Activated CD4-positive, alpha-beta T cell treated with anti-CD3 and anti-CD28 coated beads, Interleukin-2, Interleukin-4, amounts not matched to agents 100 ng/mL and 50 ng/mL, durations not matched to agents 16 hours and 8 hours (primary cell): ENCODE measurements around the gene OR2K2.
A peak's percentile ranks its signal among the peaks of the same experiment; 100 is the strongest.
"Not testable (repeated sequence)": the region's sequence is repeated elsewhere in the genome, so short reads cannot be mapped to it uniquely, and the experiment has no call there.

Source experiments
- DNase-seq: peaks from one replicate; pipeline ENCODE4 v3.0.0-alpha.2; 2020; ENCODE audit warnings: low spot score

OR2K2 gene, protein sequence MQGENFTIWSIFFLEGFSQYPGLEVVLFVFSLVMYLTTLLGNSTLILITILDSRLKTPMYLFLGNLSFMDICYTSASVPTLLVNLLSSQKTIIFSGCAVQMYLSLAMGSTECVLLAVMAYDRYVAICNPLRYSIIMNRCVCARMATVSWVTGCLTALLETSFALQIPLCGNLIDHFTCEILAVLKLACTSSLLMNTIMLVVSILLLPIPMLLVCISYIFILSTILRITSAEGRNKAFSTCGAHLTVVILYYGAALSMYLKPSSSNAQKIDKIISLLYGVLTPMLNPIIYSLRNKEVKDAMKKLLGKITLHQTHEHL

DNA sequence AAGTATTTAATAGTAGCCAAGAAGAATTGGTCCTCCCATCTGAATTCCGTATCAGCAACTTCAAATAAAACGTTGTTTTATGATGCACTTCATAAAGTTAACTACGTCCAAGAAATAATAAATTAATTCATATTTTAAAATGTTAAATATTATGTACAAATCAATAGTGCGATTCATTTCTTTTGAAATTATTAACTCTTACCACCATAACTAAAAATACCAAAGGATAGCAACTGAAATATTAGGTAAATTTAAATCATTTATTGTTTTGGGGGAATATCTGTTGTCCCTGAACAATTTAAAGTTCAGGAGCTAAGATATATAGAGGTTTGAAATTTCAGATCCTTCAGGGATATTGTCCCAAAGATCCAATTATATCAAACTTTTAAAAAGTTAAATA, at the start of gene OR2K2:
Gene OR2K2, minus strand, starts transcription at position 101 of the 400 bp plus-strand sequence. CDS start 1,791 bp downstream, outside the sequence.
- no peak for DNase-seq

DNA sequence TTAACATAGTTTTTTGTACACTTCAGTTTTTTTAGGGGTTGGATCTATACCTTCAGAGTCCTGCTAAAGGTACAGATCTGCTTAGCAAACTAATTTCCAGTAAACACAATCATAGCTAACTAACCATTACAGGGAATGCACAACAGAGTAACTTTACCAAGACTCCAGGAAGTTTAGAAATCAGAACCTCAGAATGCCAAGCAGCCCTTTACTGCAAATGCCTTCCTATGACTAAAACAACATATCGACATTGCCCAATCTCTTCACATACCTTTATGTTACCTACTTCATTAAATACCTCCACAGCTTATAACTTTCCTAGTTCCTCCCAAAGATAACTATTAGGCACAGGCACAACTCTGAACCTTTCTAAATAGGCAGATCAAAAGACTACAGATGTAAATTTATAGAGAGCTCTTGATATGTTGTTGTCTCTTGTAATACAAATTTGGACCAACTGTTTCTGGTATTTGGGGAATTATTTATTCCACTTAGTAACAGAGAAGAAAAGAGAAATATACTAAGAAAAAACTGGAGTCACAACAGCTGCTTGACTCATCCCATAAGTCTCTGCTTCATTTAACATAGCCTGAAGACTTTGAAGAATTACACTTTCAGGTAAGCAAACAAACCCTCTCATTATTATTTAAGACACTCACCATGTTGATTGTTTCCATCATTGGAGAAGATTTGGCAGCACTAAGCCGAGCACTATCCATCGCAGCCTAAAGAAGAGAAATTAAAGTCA, 46.0 kb upstream of the OR2K2 start:
- no peak for DNase-seq

DNA sequence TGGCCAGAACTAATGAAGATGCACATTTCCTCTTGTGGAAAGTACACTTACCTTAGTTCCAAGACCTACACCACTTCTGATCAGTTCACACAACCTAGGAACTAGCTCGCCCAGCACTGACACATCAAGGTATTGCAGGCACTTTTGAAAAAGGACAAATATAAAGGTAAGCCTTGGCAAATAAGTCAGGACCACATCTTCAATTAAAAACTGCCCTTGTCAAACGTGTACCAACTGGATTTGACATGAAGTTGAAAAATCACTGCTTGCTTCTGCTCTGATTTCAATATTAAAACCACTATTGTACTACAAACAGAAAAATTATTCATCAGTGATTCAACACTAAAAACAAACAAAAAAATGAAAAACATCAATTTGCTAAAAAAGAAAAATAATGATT, 45.0 kb upstream of the OR2K2 start:
- DNase-seq, result no peak

DNA sequence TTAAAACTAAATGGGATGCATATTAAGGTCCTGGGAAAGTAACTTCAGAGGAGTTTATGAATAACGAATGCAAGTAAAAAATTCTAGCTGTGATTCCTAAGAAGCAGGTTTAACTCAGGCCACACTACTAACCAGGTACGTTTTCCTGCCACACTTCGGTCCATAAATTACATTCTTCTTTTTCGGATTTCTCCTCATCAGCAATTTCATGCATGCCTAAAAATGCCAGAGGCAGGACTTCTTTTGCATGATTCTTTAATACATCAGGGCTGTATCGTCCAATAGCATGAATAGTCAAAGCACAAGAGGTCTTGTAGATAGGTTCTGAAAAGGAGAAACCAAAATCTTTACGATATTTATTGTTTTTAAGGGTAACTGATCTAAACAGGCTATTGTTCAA, 42.3 kb upstream of the OR2K2 start:
- no peak for DNase-seq

DNA sequence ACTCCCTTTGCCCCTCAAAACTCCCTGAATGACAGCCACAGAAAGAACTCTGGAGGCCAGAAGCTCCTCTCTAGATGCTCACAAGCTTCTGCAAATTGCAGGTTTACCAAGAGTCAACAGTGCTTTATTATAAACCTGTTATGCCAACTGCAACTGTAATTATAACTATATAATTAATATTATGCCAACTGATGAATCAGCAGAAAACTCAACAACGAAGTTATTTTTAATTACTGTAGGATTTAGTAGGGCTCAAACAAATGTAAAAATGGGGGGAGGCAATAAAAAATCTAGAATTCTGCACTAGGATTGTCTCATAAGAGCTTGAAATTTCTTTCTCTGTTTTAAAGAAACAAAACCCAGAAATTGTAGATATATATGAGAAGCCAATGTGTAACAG, 37.0 kb upstream of the OR2K2 start:
- DNase-seq, result no peak

DNA sequence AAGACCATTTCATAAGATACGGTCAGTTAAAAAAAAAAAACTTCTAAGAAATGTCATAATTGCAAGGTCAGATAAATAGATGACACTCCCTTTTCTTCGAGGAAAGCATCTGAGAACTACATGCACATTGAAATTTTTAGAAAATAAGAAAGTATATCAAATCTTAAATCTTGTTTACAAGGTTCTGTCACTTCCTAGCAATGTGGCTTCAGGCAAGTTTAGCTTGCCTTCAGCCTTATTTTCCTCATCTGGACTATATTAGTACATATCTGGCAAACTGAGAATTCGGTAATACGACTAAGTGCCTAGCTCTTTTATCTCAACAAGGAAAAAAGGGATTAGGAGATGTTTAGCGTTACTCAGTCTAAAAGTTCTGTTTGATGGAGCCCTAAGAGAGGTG, 32.5 kb upstream of the OR2K2 start:
- no peak for DNase-seq

DNA sequence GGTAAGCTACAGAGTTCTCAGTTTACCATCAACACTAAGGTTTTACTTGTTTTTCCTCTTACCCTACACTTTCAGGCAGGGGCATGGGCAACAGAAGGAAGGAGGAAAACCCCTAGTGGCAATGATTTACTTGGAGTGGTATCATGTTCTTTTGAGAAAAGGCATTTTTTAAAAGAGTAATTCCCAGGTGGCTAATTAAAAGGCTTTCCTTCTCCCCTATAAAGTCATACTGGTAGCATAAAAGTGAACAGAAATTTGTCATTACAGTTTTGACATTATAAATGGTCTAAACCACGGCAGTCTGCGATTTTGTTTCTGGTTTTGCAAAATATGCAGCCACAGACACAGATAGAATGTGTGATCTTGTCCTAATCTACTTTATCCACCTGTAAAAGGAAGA, 30.9 kb upstream of the OR2K2 start:
- no peak for DNase-seq

DNA sequence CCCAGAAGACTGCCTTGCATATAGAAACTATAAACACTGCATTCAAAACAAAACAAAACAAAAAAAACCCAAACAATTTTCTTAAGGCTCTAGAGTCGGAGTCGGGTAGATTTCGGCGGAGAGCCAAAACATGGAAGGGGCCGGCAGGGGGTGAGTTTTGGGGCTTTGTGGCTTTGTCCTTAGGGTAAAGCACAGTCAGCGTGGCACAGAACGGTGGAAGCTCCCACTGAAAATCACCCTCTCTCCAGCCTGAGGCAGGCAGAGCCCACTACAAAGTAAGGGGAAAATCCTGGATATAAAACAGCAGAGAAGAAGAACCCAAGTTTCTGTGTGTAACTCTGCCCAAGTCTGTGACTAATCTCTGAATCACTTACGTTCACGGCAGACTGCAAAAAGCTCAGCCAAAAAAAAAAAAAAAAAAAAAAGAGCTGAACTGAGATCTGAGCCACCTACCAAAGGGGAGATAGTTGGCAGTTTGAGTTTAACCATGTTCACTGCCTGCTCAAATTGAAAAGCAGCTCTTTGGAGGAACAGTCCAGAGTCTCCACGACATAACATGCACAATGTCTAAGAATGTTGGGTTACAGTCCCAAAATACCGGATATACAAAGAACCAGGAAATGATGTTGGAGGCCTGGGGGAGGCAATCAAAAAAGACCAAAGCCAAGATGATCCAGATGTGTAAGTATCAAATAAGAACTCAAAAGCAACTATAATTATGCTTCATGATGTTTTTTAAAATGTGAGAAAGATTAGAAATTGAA, 26.6 kb upstream of the OR2K2 start:
- no peak for DNase-seq

DNA sequence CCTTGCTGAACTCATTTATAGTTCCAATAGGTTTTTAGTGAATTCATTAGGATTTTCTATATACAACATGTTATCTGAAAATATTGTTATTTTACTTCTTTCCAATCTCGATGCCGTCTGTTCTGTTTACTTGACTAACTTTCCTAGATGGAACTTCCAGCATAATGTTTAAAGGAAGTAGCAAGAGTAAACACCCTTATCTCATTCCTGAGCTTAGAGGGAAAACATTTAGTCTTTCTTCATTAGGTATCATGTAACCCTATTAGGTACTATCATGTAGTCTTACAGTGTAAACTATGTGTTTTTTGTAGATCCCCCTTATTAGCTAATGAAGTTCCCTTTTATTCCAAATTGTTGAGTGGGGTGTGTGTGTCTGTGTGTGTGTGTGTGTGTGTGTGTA, 22.5 kb upstream of the OR2K2 start:
- DNase-seq, result no peak

DNA sequence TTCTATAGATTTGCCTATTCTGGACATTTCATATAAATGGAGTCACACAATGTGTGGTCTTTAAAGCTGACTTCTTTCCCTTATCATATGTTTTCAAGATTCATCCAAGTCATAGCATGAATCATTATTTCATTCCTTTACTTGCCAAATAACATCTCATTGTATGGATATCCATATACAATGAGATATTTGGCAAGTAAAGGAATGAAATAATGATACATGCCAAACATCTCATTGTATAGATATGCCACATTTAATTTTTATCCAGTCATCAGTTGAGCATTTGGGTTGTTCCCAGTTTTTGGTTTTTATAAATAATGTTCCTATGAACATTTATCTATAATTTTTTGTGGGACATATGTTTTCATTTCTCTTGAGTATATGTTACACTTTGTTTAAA, 20.5 kb upstream of the OR2K2 start:
- DNase-seq, result no peak

DNA sequence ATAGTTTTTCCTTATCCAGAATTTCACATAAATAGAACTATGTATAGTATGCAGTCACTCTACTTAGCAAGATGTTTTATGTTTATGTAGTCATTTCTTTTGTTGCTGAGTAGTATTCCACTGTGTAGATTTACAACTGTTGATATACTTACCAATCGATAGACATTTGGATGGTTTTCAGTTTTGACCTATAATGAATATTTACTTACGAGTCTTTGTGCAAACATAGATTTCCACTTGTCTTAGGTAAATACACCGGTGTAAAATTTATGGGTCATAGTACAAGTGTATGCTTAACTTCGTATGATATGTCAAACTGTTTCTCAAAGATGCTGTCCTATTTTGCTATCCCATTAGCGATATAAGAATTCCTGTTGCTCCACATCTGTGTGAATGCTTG, 19.7 kb upstream of the OR2K2 start:
- no peak for DNase-seq

DNA sequence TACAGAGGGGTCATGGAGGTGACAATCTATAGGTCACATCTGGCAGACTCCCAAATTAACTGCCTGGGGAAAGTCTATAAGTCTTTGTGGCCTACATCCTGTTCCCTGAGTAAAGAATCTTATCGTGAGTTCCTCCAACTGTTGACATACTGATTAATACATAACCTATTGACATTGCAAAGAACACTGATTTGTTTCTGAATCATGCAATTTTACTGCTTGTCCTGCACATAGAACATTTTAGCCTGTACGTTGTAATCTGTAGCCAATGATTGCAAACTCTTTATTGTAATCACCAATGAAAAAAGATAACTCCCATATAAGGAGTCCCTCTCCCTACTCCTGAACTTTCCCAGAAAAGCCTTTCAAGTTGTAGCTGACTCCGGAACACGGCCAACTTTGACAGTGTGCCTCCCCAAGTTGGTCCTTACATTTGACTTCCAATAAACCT, 18.8 kb upstream of the OR2K2 start:
- no peak for DNase-seq

DNA sequence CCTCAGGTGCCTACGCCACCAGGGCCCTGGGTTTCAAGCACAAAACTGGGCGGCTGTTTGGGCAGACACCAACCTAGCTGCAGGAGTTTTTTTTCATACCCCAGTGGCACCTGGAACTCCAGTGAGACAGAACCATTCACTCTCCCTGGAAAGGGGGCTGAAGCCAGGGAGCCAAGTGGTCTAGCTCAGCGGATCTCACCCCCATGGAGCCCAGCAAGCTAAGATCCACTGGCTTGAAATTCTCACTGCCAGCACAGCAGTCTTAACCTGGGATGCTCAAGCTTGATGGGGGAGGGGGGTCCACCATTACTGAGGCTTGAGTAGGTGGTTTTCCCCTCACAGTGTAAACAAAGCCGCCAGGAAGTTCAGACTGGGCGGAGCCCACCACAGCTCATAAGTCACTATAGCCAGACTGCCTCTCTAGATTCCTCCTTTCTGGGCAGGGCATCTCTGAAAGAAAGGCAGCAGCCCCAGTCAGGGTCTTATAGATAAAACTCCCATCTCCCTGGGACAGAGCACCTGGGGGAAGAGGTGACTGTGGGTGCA, 4.4 kb upstream of the OR2K2 start:
- not testable (repeated sequence) for DNase-seq

DNA sequence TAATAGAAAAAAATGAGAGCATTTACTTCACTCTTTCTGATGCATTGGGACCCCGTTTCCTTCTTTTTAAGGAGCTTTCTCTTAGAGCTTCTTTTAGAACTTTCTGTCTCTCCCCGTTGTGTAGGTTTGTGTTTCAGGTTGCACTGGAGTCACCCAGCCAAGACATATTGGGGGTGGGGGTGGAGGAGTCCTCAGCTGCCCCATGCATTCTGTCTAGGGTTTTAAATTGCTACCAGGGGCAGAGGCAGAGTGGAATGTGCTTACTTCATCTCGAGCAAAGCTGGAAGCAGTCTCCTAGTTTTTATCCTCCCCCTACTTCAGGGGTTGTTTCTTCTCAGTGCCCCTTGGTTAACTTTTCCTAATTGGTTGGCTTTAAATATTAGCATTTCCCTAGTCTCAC, 9.4 kb downstream of the OR2K2 start:
- no peak for DNase-seq

DNA sequence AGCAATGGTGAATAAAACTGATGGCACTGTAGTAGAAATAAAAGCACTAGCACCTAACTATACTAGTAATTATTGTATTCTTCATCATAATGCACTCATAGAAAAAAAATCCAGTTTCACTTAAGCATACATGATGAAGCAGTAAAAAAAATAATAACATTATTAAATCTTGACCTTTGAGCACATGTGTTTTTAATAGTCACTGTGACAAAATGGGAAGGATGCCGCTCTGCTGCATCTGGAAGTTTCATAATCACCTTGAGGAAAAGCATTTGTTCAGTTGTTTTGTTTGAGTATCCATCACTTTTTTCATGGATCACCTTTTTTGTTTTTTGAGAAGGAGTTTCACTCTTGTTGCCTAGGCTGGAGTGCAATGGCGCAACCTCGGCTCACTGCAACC, 13.2 kb downstream of the OR2K2 start:
- DNase-seq, result no peak

DNA sequence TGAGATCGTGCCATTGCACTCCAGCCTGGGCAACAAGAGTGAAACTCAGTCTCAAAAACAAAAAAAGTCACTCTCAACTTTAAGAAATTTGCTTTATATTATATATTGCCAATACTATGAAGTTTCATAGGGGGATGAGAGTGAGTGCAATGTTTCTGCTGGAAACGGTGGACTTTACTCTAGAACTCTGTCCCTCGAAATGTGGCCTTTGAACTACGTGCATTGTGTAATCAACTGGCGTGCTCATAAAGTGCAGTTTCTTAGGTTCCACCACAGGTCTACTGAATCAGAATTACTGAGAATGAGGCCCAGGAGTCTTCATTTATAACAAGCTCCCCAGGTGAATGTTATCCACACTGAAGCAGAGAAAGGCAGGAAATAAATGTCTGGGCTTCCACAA, 24.1 kb downstream of the OR2K2 start:
- no peak for DNase-seq

DNA sequence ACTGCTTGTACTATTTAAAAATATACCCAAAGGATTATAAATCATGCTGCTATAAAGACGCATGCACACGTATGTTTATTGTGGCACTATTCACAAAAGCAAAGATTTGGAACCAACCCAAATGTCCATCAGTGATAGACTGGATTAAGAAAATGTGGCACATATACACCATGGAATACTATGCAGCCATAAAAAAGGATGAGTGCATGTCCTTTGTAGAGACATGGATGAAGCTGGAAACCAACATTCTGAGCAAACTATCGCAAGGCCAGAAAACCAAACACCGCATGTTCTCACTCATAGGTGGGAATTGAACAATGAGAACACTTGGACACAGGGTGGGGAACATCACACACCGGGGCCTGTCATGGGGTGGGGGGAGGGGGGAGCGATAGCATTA, 26.0 kb downstream of the OR2K2 start:
- not testable (repeated sequence) for DNase-seq

DNA sequence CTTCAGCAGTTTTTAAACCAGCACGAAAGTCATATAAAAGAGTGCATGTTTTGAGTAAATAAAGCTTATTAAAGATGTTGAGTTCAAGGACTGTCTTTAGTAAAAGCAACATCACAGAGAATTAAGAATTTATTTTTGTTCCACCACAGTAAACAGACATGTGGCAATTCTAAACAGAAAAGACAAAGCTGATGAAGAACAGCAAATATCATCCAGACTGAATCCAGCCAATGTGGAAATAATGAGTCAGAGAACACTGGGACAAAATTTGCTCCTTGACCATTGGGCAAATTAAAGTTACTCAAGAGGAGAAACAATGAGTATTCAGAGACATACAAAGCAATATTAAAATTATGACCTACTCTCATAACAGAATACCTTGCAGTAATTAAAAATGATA, 28.8 kb downstream of the OR2K2 start:
- DNase-seq, result no peak

DNA sequence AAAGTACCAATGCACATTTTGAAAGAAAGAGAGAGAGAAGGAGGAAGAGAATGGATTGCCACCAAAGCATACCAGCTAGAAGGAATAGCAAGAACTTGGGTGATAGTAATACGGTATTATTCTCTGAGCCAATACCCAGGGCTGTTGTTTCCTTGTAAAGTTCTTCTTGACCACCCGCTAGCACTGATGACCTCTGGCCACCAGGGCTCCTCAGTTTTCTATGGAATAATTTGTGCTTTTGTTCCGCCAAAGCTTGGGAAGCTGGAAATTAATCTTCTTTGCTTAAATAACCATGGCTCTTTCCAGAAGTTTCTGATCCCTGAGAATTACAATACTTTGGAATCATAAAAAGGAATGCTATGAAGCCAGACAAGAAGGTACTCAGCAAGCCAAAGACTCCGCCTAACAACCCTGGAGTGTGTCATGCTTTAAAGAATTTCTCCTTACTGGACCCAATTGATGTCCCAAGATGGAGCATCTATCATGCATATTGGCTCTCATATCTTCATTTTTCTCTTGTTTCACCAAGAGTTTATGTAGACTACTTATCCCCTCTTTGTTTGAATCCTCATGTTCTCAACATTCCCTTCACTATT, 29.8 kb downstream of the OR2K2 start:
- DNase-seq, result no peak

DNA sequence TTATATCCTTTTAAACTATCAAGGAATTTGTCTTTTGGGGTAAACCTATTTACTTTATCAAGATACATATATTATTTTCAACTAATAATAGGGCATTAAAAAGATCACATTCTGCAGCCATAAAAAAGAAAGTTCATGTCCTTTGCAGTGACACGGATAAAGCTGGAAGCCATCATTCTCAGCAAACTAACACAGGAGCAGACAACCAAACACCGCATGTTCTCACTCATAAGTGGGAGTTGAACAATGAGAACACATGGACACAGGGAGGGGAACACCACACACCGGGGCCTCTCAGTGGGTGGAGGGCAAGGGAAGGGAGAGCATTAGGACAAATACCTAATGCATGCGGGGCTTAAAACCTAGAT, 30.4 kb downstream of the OR2K2 start:
- DNase-seq, result not testable (repeated sequence)

DNA sequence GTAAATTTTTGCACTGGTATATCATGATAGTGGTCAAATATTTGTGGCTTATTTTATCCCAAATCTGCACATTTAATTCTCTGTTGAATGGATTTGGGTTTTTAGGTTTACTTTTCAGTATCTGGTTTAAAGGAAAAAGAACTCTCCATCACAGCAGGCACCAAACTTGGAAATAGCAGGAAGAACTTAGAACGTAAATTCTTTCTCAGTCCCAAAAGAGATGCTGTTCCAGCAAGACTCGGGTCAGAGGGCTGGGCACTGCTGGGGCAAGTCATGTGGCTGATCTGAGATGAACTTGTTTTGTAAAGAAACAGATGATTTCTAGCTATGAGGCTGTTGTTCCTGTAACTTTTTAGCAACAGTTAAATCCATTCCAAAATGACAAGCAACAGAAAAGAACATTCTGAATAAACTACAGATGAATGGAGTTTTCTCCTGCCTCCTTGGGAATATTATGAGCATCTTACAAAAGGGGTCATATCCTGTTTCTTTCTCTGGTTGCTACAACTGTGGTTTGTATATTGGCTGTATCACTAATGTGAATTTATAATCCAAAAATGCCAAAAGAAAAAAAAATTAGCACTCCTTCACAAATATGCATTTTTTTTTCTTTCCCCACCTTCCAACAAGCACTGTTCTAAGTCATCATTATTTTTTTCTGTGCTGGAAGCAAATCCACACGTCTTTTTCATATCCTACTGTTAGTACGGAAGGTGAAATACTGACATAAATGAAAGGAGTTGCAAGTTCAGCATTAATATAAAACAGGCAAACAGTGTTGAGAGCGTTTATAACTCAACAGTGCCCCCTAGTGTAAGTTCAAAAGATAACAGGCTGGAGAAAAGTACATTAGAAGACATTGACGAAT, 31.1 kb downstream of the OR2K2 start:
- peak; percentile 54 for DNase-seq
